ENCODE data around the gene PACRG. TPM values are rescaled to one million over a fixed set of nuclear protein-coding genes. Genes with fewer than 3 reads are reported as not detected.

PACRG gene
- total RNA-seq, 1 donor from 2014 or later: 2.9 TPM

GRCh38 chr6:163193326-163193725 is 465.6 kb downstream of the PACRG start:
- DNase-seq (ENCODE audit: low read depth): no peak

- DNase-seq (ENCODE audit: low read depth): no peak
These were observed 468.2 kb downstream of the PACRG start for GRCh38 chr6:163195721-163196691.

DNA sequence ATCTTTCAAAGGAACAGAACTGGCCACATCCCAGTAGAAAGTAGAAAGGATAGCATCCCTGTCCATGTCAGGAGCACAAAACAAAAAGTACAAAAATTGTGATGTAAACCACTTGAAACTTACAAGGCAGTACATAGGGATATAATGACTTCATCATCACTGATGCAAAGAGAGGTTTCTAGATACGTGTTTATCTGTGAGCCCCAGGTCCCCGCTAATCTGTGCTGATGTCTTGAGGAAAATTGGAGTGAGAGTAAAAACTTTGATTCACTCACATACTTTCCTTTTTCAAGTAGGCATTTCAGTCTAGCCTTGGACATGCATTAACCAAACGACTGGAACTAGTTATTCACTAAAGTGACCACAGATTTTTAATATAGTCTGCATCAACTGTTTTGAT is 470.1 kb downstream of the PACRG start:
- no peak for DNase-seq (ENCODE audit: low read depth)

DNA sequence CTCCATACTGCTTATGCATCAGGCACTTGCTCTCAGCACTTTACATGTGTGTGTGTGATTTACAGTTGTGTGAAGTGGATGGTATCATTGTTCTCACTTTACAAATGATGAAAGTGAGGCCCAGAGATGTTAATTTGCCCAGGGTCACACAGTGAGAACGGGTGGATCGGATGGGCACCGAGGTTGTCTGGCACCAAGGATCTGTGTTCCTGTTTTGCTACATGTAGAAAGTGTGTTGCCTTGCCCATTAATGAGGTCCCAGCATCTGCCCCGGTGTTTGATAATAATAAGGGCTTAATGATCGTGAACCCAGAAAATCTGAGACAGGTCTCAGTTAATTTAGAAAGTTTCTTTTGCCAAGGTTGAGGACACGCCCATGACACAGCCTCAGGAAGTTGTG is 470.6 kb downstream of the PACRG start:
- no peak for DNase-seq (ENCODE audit: low read depth)

DNA sequence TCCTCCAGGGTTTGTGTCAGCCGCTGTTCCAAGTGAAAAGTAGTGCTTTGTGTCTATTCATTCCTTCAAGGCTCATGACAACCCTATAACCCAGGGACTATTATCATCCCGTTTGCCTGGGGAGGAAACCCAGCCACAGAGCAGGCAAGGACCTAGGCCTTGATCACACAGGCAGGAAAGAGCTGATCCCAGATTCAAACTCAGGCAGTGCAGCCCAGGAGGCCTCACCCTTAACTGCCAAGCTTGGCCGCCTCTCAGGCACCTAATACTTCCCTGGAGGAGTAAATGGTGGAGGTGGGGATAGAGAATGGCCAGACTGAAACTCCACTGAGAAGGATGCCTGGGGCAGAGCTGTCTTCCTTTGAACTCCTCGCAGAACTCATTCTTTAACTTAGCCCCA is 471.6 kb downstream of the PACRG start:
- DNase-seq (ENCODE audit: low read depth): no peak

GRCh38 chr6:163200289-163200688 is 472.5 kb downstream of the PACRG start:
- DNase-seq (ENCODE audit: low read depth): no peak

- DNase-seq (ENCODE audit: low read depth): no peak
These were observed 472.9 kb downstream of the PACRG start for GRCh38 chr6:163200694-163201093.

DNA sequence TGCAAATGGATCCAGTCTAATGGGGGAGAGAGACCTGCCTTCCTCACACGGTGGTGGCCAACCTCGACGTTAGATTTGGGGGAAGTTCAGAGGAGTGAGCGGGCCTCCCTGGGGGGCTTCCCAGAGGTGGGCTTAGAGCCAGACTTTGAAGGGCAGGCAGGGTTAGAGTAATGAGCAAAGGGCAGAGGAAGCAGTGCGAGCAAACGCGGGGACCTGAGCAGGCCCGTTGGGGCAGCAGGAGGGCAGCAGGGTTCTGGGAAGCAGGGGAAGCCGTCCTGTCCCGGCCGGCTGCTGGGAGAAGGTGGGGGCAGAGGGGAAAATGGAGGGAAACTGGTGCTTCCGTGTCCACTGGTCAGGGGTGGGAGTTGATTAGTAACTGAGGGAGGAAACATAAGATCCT is 474.1 kb downstream of the PACRG start:
- no peak for DNase-seq (ENCODE audit: low read depth)

- DNase-seq (ENCODE audit: low read depth): no peak
These were observed 478.4 kb downstream of the PACRG start for GRCh38 chr6:163206196-163206595.

DNA sequence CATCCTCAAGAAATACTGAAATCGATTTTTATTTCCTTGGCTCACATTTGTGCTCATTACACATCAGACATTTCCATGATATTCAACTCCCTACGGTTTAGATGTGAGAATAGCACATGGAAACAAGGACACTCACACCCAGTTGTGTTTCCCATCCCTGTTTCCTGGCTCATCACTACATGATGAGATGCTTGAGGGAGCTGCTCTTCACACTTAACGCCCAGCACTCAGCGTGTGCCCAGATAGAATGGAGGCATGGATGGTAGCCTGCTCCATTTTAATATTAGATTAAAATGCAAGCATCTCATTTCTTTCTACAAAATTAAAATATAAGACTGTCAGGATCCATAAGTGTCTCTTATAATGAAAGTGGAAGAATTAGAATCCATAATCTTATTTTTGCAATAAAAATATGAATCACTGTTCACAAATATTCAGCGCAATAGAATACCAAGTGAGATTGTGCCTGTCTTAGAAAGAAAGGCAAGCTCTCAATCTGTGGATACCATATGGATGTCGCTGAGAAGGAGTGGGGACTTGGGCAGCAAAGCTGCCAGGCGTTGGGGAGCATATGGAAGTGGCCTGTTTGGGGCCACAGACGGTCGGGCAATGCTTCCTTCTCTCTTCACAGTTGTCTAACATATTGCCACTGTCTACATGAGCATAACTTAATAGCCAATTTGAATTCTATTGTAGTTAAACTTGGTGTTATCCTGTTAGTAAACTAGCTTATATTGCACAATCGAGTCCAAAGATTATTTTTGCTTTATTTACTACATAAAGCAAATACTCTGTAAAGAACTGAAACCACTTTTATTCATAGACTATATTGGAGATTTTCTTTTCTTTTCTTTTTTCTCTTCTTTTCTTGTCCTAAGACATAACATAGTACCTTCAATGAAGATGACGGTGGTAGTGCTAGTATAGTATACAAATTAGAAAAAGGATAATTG is 479.9 kb downstream of the PACRG start:
- DNase-seq (ENCODE audit: low read depth): no peak

GRCh38 chr6:163209005-163209404 is 481.2 kb downstream of the PACRG start:
- DNase-seq (ENCODE audit: low read depth): no peak

- DNase-seq (ENCODE audit: low read depth): no peak
These were observed 484.3 kb downstream of the PACRG start for GRCh38 chr6:163212123-163212522.

DNA sequence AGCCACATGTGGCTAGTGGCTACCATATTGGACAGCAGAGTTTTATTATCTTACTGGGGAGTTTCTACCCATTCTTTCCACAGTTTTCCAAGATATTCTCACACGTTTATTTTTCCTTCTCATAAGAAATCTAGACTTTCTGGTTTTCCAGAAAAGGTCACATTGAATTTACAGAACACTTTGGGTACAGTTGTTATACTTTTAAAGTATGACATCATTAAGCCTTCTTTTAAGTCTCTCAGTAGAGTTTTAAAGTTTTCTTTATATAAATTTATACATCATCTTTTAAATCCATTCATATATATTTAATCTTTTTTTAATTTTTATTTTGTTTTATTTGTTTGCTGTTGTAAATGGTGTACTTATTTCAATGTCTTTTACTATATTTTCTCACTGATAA is 486.5 kb downstream of the PACRG start:
- no peak for DNase-seq (ENCODE audit: low read depth)

DNA sequence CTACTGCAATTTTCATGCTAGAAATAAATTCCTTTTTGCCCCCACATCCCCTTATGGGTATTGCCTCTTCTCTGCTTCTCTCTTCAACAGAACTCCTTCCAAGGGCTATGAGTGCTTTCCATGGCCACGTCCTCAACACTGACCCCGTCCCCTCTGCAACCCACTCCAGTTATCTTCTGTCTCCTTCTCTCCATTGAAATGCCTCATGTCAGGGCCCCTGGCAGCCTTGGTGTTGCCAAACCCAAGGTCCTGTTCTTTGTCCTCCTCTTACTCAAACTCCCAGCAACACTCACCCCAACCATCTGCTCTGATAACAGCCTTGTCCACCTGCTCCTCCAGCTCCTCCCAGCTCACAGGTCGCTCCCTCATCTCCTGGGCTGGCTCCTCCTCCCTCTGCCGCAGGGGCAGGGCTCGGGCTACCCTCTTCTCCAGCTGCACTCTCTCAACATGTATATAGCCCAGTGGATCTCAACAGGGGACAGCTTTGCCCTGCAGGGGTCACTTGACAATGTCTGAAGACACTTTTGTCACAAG is 490.7 kb downstream of the PACRG start:
- DNase-seq (ENCODE audit: low read depth): no peak

GRCh38 chr6:163226181-163226835 is 498.5 kb downstream of the PACRG start:
- no peak for DNase-seq (ENCODE audit: low read depth)

DNA sequence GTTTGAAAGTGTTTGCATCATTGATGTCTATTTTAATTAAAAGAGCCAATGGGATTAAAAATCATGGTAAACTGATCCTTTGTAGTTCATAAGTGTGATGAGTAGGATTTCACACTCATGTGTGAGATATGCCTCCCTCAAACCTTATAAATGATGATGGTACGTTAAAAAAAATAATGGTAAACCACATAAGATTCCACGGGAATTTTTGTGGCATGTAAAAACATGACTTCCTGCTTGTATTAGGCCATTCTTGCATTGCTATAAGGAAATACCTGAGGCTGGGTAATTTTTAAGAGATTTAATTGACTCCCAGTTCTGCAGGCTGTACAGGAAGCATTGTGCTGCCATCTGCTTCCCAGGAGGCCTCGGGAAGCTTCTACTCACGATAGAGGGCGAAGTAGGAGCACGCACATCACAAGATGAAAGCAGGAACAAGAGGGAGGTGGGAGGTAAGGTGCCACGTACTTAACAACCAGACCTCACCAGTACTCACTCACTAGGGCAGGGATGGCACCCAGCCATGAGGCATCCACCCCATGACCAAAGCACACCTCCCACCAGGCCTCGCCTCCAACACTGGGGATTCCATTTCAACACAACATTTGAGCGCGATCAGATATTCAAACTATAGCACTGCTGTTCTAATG is 499.2 kb downstream of the PACRG start:
- DNase-seq (ENCODE audit: low read depth): no peak

DNA sequence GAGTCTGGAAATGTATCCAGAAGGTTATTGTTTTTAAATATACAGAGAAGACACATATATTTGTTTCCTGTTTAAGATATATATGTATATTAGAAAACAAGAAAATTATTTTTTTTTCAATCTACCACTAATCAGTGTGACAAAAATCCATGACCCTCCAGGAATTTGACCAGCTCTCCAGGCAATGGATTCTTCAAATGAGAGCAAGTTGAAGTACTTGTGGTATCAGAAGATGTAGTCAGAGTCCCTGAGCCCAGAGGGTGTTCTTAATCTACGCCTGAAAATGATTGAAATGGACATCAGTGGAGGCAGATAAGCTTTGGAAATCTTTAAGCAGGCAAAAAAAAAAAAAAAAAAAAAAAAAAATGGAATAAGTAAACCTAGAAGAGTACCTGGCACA is 500.3 kb downstream of the PACRG start:
- DNase-seq (ENCODE audit: low read depth): no peak

DNA sequence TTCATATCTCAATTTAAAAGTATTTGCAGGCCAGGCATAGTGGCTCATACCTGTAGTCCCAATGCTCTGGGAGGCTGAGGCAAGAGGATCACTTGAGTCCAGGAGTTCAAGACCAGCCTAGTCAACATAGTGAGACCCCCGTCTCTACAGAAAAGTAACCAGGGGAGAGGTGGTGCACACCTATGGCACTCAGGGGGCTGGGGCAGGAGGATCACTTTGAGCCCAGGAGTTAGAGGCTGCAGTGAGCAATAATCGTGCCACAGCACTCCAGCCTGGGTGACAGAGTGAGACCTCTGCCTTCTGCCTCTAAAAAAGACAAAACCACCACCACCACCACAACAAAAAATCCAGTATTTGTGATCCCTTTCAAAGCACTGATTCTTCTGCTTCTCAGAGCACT is 501.3 kb downstream of the PACRG start:
- no peak for DNase-seq (ENCODE audit: low read depth)

- DNase-seq (ENCODE audit: low read depth): no peak
These were observed 503.1 kb downstream of the PACRG start for GRCh38 chr6:163230901-163231300.

DNA sequence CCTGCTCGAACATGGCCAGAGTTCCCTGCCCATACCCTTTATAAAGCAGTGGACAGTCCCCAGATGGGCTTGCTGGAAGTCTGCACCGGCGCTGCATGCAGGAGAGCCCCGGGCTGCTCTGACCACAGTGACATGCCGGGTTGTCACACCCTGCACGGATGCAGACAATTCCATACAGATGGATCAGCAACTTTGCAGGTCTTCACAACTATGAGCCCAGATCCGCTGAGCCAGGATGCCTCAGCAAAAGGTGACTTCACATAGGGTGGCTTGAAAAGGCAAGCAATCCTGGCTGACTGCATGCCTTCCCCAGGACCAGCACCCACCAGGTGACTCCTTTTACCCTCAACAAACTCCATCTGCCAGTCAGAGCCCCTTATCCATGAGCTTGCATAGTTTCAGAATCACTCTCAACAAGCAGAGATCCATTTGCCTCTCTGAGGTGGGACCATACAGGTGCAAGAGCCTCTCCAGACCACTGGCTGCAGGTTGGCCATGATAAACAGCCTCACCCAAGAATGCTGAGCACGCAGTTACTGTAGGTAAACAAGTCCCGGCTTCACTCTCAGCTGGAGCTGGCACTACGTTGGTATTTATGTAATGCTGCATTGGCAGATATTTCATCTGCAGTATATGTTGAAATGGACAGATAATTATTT is 503.7 kb downstream of the PACRG start:
- no peak for DNase-seq (ENCODE audit: low read depth)
